Embryonic facial prominence (tissue), 1 donor: Measurements from ENCODE around the gene CREB5.

Source experiments
- DNase-seq: peaks from one replicate; pipeline ENCODE4 v3.0.0-alpha.2; 2016; ENCODE audit errors: extremely low spot score

CREB5 gene

GRCh38 chr7:28512668-28513440, 100.5 kb downstream of the CREB5 start:
- DNase-seq = no peak

- DNase-seq = no peak
Observed at GRCh38 chr7:28516390-28517172, 104.3 kb downstream of the CREB5 start.

- no peak for DNase-seq
Observed at GRCh38 chr7:28517206-28517605, 104.9 kb downstream of the CREB5 start.

GRCh38 chr7:28517606-28518005, 105.3 kb downstream of the CREB5 start:
- no peak for DNase-seq

- no peak for DNase-seq
Observed at GRCh38 chr7:28520074-28521015, 108.0 kb downstream of the CREB5 start.

- no peak for DNase-seq
Observed at GRCh38 chr7:28524978-28525377, 112.7 kb downstream of the CREB5 start.

GRCh38 chr7:28528899-28529298, 116.6 kb downstream of the CREB5 start:
- DNase-seq = no peak

- DNase-seq = no peak
Observed at GRCh38 chr7:28529755-28530154, 117.4 kb downstream of the CREB5 start.

- no peak for DNase-seq
Observed at GRCh38 chr7:28530175-28530802, 118.0 kb downstream of the CREB5 start.

- no peak for DNase-seq
Observed at GRCh38 chr7:28530803-28531175, 118.5 kb downstream of the CREB5 start.

GRCh38 chr7:28531291-28531690, 119.0 kb downstream of the CREB5 start:
- no peak for DNase-seq

GRCh38 chr7:28532181-28532580, 119.9 kb downstream of the CREB5 start:
- DNase-seq = no peak

GRCh38 chr7:28533267-28533666, 120.9 kb downstream of the CREB5 start:
- no peak for DNase-seq

- DNase-seq = no peak
Observed at GRCh38 chr7:28533731-28534531, 121.6 kb downstream of the CREB5 start.

- DNase-seq = no peak
Observed at GRCh38 chr7:28536259-28536658, 123.9 kb downstream of the CREB5 start.

GRCh38 chr7:28539289-28539981, 127.1 kb downstream of the CREB5 start:
- DNase-seq = no peak

- DNase-seq = no peak
Observed at GRCh38 chr7:28542410-28542809, 130.1 kb downstream of the CREB5 start.

- no peak for DNase-seq
Observed at GRCh38 chr7:28544453-28545117, 132.3 kb downstream of the CREB5 start.

GRCh38 chr7:28546067-28546466, 133.7 kb downstream of the CREB5 start:
- DNase-seq = no peak

GRCh38 chr7:28547115-28547514, 134.8 kb downstream of the CREB5 start:
- DNase-seq = no peak
